H1 (cell line): ENCODE data around the gene ACLY. TPM values are rescaled to one million over a fixed set of nuclear protein-coding genes. Genes with fewer than 3 reads are reported as not detected.

Experiments used
- ASH2L ChIP-seq: fragments of 200-600, 300-600 bp; sonication (generic); IDR thresholded peaks from one replicate; pipeline ENCODE4 v1.7.1; 2017; ENCODE audit warnings: low read length
- ATF3 ChIP-seq: IDR thresholded peaks from 2 replicates; pipeline ENCODE4 v1.6.1; 2011; ENCODE audit warnings: low read depth, mild to moderate bottlenecking, low read length; ENCODE audit not compliant: insufficient read depth
- CHD7 ChIP-seq: fragments of 300-600 bp; sonication (generic); IDR thresholded peaks from 2 replicates; pipeline ENCODE4 v1.7.1; 2012; ENCODE audit warnings: low read length, moderate library complexity, mild to moderate bottlenecking, inconsistent platforms; ENCODE audit not compliant: insufficient replicate concordance
- EZH2 ChIP-seq: fragments of 200-600 bp; sonication (generic); IDR thresholded peaks from 2 replicates; pipeline ENCODE4 v1.7.1; 2012; ENCODE audit warnings: low read depth, mild to moderate bottlenecking, moderate library complexity, low read length, inconsistent platforms; ENCODE audit not compliant: severe bottlenecking
- MAX ChIP-seq: IDR thresholded peaks from 2 replicates; pipeline ENCODE4 v1.6.1; 2012; ENCODE audit warnings: inconsistent platforms
- RFX5 ChIP-seq: IDR thresholded peaks from 2 replicates; pipeline ENCODE4 v1.6.1; 2011; ENCODE audit warnings: low read depth, low read length, improper control_type of control experiment, borderline replicate concordance
- SIRT6 ChIP-seq: IDR thresholded peaks from one replicate; pipeline ENCODE4 v1.7.1; 2012; ENCODE audit warnings: low read length, inconsistent platforms
- SIX5 ChIP-seq: IDR thresholded peaks from 2 replicates; pipeline ENCODE4 v1.6.1; 2011; ENCODE audit warnings: mild to moderate bottlenecking, low read depth, low read length
- polyA plus RNA-seq, 7 experiments: library from polyadenylated mRNA; depleted of rRNA in 3 of 7; stranded (reverse) in 5 of 7; unstranded in 2 of 7; fragments of >200 nt in 5 of 7; fragments of 200-250 nt in 2 of 7; gene quantifications; 1 replicate in 5 of 7; 2 replicates in 1 of 7; 4 replicates in 1 of 7; pipeline versions ENCODE4 v1.2.1 to v1.2.3, GENCODE V29; 2011 to 2013; ENCODE audit warnings: missing spikeins in 2 of 7, mixed read lengths in 2 of 7
- total RNA-seq: library from RNA; stranded (reverse); fragmentation: NEBNext Ultra II Directional; extraction: Animal tissue kit (Norgen Biotek cat#: 25700); gene quantifications from 2 replicates; pipeline ENCODE4 v1.2.1, GENCODE V29; 2021

ACLY gene
- total and polyA plus RNA-seq, 2 of the 8 experiments (the other 6 are each of a cell fraction or from before 2014, with no cell fraction given): 167 to 393 TPM

DNA sequence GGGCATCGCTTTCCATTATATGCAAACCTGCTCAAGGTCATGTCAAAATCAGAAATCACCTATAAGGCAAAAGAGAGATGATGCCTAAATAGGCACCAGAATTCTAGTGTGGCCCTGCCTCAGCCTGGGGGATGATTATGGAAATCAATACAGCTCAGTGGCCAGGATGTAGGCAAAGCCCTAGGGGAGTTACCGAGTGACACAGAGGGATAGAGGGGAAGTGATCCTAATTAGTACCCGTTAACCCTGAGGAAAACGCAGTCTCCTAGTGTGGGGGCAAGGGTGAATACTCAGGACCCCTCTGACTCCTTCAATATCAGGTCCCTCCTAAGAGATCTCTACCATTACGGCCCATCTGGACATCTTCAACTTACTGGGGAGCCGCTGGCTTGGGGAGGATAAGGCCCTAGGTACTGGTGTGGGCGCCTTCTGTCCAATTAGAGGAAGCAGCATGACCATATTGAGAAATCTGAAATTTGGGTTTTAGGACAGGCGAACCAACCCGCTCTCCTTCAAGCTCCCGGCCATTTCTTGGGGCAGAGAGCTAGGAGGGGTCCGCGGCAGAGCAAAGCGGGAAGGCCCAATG is 83.4 kb downstream of the ACLY start (continued):
- TF ChIP-seq CHD7 (no peak), ATF3 (no peak), SIX5 (no peak), MAX (no peak), RFX5 (no peak), ASH2L (no peak), EZH2 (peak; percentile 31), SIRT6 (no peak)
